Stimulated activated CD4-positive, alpha-beta T cell treated with anti-CD3 and anti-CD28 coated beads, TNF-alpha, amount 100 ng/mL, for 4 hours (primary cell): Measurements from ENCODE around the gene ZFAND5.

ENCODE experiments used
- DNase-seq, 3 experiments: peaks; one replicate each; pipeline ENCODE4 v3.0.0-alpha.2; 2020; ENCODE audit warnings: low read depth in 3 of 3

Gene ZFAND5

GRCh38 chr9:72364679-72365524 lies at the start of gene ZFAND5:
TSS of gene ZFAND5 (minus strand) at chr9:72365208. CDS start at chr9:72360778, 4,430 bp downstream.
- peak; percentile 84 to 92 (median 91) for DNase-seq

GRCh38 chr9:72412483-72413040 lies 47.6 kb upstream of the ZFAND5 start:
- no peak for DNase-seq

DNA sequence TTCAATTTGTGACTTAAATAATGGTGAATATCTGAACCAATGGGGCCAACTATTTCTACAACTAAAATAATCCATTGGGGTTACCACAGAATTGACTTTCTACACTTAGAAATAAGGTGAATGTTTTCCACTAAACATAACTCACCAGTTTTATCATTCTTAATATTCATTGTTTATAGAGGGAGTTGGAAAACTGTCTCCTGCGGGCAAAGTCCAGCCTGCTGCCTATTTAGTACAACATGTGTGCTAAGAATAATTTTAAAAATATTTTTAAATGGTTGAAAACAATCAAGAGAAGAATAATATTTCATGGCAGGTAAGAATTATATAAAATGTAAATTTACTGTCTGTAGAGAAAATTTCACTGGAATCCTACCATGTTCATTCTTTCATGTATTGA lies 45.2 kb upstream of the ZFAND5 start:
- no peak for DNase-seq

DNA sequence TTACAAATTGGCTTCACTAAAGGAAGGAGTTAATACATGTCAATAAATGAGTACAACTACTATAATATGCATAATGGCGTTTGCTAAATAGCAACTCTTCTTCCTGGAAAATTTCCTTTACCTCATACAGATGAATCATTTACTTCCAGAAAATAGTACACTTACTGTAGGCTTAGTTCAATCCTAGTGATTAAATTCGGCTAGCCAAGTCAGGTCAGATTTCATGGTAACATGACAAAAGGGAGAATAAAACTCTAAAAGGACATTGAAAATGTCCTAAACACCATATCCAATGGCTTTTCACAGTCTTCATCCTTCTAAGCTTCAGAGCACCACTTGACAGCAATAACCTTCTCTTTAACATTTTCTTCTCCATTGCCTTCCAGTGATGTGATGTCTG lies 42.1 kb upstream of the ZFAND5 start:
- no peak for DNase-seq

- no peak for DNase-seq
These were observed 37.7 kb upstream of the ZFAND5 start for GRCh38 chr9:72402744-72403143.

GRCh38 chr9:72401396-72401795 lies 36.4 kb upstream of the ZFAND5 start:
- DNase-seq: no peak

DNA sequence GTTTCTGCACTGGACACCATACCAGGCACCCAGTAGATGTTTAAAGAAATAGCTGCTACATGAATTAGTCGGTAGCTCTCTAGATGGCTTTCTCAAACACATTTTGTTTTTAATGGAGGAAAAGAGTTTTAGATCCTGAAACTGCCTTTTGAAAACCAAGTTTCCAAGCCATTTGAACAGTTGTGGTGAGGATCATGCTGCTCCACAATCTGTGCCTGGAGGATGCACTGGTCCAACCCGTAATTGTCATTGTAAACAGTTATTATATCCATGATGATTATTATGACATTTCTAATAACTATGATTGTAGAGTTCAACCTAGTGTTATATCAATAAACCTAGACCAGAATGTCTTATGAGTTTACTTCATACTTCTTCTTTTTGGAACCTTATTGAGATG lies 35.9 kb upstream of the ZFAND5 start:
- DNase-seq: no peak

DNA sequence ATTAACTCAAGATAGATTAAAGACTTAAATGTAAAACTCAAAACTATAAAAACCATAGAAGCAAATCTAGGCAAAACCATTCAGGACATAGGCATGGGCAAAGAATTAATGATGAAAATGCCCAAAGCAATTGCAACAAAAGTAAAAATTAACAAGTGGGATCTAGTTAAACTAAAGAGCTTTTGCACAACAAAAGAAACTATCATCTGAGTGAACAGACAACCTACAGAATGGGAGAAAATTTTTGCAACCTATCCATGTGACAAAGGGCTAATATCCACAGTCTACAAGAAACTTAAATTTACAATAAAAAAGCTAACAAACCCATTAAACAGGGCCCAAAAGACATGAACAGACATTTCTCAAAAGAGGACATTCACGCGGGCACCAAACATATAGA lies 34.4 kb upstream of the ZFAND5 start:
- DNase-seq: no peak

DNA sequence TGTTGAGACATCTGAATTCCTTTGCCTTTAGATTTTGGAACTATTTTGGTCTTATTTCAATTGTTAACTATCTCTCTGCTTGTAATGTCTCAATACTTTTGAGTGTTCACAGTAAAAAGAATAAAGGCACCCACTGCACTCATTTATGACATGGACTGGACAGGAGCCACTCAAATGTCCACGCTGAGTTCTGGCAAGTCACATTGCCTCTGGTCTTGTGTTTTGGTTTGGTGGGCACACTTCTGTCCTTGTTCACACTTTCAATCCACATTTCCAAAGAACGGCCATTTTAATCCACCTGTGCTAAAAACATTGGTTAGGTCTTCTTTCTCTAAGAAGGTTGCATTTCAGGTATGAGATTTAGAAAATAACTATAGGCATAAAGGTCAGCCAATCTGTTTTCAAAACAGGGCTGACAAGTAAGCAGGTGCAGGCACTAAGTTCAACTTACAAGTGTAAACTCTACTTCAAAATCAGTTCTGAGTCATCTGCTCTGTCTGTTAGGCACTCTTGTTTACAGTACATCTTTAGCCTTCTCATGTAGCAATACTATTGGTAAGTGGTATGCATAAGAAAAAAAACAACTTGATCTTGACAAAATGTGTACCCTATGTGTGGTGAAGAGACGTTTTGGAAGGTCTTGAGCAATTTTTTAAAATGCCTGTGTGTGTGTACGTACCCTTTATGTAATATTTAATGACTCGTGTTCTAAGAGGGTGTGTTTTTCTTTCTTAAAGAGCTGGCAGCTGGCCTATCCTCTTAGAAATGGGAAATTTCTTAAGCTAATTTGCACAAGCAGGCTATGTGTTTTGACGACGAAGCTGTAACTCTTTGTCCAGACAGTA lies 31.5 kb upstream of the ZFAND5 start:
- DNase-seq: no peak

GRCh38 chr9:72394066-72394465 lies 29.1 kb upstream of the ZFAND5 start:
- DNase-seq: no peak

DNA sequence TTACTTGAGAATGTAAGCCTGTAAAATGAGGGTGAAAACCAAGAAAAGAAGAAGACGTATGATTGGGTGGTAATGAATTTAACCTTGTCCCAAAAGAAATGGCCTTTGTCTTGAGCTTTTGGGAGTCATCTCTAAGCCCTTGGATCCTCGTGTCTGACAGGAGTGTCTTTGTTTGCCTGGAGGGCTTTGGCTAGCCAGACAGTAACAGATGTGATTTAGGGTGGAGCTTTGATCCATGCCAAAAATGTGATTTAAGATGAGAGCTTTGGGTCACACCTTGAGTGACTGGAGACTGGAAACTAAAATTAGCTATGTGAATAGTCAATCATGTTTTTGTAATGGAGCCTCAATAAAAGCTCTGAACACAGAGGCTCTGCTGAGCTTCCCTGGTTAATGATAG lies 25.9 kb upstream of the ZFAND5 start:
- no peak for DNase-seq

- no peak for DNase-seq
These were observed 21.2 kb upstream of the ZFAND5 start for GRCh38 chr9:72386186-72386585.

DNA sequence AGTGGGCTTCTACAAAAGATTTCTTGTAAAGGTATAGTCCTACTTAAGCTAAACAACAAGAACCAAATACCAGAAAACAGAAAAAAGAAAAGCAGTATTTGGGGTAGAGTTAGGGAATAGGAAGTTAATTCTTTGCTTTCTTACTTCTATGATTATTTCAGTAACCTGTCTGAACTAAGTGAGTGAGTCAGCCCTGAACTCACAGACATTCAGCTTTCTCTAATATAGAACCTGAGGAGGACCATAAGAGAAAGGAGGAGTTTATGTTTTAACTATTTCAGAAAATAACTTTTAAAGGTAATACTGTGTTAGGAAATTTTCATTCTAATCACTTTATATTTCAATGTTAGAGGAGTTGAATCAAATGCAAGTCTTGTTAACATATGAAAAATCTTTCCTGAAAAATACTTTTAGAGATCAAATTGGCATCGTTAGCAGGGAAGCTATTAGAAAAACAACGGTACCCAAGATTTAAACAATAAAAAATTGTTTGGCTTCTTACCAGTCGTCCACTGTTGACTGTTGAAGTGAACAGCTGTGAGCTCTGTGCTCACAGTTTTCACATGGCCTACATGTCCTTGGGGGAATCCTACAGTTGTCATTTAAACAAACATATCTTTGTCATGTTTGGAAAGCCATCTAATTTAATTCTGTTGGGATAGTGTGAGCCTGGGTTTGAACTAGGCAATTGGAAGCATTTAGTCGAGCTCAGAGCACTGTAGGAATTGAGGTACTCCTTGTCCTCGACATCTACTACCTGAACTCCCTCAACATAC lies 19.9 kb upstream of the ZFAND5 start:
- DNase-seq: no peak

- DNase-seq: no peak
These were observed 19.1 kb upstream of the ZFAND5 start for GRCh38 chr9:72383978-72384709.

DNA sequence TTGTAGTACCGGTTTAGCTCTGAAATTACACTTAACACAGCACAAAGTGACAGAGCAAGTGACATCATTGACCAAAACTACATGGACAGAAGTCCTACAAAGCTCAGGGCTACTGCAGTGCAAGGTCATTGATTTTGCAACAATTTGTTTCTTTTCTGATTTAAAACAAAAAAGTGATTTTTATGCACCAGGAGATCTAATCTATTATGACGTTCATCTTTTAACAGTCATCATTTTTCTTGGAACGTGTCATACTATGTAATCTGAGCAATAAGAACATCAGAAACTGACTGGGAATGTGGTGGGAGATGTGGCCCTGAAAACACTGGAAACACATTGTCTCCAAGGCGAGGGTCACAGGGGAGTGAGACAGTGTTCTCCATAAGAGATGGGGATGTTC lies 17.4 kb upstream of the ZFAND5 start:
- no peak for DNase-seq

- no peak for DNase-seq
These were observed 12.0 kb upstream of the ZFAND5 start for GRCh38 chr9:72377041-72377440.

DNA sequence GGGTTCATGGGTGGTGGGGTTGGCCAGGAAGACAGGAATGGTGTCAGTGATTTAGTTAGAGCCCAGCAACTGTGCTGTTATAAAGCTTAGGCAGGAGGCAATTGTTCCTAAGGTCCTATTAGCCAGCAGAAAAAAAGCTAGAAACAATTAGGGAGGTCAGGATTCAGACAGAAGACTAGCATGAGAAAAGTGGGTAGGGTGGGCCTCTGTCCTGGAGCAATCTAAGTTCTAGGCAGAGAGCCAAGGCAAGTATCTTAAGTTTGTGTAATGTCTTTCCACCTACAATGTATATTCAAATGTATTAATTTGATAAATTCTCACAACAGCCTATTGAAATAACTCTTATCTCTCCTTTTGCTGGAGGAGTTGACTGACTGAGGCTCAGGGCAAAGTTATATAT lies 6.1 kb upstream of the ZFAND5 start:
- no peak for DNase-seq

GRCh38 chr9:72365525-72366256 lies 683 bp upstream of the ZFAND5 start:
- peak; percentile 28 to 43 (median 32) for DNase-seq

GRCh38 chr9:72363908-72364678 lies 915 bp downstream of the ZFAND5 start:
- DNase-seq: peak; percentile 45 to 55 (median 54)

GRCh38 chr9:72363236-72363635 lies 1.8 kb downstream of the ZFAND5 start:
- no peak for DNase-seq
